ENCODE measurements around the gene NEU2. TPM values are rescaled to one million over a fixed set of nuclear protein-coding genes. Genes with fewer than 3 reads are reported as not detected.

Gene NEU2
- total and polyA plus RNA-seq, 10 of the 15 experiments (the other 5 are each of a cell fraction or from before 2014, with no cell fraction given) = not detected

DNA sequence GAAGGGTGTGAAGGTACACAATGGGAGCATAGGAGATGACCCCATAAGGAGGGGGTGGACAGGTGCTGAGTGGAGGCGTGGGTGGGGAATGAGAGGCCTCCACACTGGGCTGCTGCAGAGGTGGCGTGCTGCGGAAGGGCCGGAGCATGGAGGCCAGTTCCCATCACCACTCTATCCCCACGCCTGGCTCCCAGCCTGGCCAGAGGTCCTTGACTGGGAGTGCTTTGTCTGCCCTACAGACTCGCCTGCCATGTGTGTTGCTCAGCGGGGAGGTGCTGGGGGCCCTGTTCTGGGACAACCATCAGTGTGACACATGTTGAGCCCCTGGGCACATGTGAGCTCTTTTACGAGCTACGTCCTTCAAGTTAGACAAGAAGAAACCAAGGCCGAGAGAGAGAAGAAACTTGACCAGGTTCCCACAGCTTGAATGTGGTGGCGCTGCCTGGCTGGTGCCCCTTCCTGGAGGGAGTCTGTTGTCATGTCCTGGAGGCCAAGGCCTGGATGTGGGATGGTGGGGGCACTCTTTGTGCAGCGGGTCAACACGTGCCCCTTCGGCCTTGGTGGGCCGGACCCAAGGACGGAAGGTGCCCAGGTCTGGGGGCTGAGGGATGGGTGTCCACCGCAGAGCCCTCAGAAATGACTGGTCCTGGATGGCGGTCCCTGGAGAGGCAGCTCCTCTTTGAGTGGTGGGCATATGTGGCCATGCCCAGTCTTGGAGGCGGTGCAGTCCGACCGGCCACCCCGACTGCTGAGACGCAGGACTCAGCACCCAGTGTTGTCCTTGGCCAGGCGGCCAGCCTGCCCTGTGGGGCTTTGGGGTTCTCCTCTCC, 26.5 kb downstream of the NEU2 start:
- Histone ChIP-seq H3K4me1 (ENCODE audit: control insufficient read depth, insufficient read depth, low read length) (peaks cover 24% of the 10 kb centered on the region), H2AFZ (ENCODE audit: control insufficient read depth, low read depth, low read length) (no peak overlapping the region), H3K9ac (ENCODE audit: control insufficient read depth, insufficient read depth, low read length) (peak overlapping the region; percentile 91), H3K4me2 (ENCODE audit: control insufficient read depth, insufficient read depth) (peak overlapping the region; percentile 98), H4K20me1 (ENCODE audit: control insufficient read depth, insufficient read depth) (no peaks in the 10 kb centered on the region), H3K9me3 (replicated peaks; ENCODE audit: control insufficient read depth, insufficient read depth, low read length) (no peaks in the 10 kb centered on the region), H3K27ac (ENCODE audit: control insufficient read depth, insufficient read depth) (peak overlapping the region; percentile 93), H3K79me2 (ENCODE audit: control insufficient read depth, insufficient read depth, low read length) (peaks cover 46% of the 10 kb centered on the region), H3K27me3 (replicated peaks in 1 of 2; ENCODE audit: control insufficient read depth in 2 of 2, insufficient read depth in 2 of 2, low read length in 1 of 2) (no peaks in the 10 kb centered on the region), H3K36me3 (ENCODE audit: control insufficient read depth in 2 of 2, insufficient read depth in 2 of 2, low read length in 1 of 2) (no peaks in the 10 kb centered on the region; a peak in 1 of 4 replicates), H3K4me3 (no peak overlapping the region)
- intact Hi-C loops (cut with micrococcal nuclease; ENCODE audit: unreplicated experiment) (no loop called here), in situ Hi-C loops (cut with MboI) (no loop called here)
- POLR2A ChIA-PET = interaction anchor here (3.1 to 9.6 kb wide), 3 partner anchors 12 to 43 kb away, joined by 23 to 271 read pairs (median 70); no protein-coding TSS in a partner anchor
- CTCF ChIA-PET = interaction anchor here (0.5 to 6.2 kb wide), 15 partner anchors 12 to 452 kb away, joined by 3 to 68 read pairs (median 6); no protein-coding TSS in a partner anchor
- DNase-seq (ENCODE audit: low read depth, low spot score) (no peak), FAIRE-seq (no peak), ATAC-seq (no peak)
- no TSS peak for BruUV-seq (replicated peaks)
- TF ChIP-seq ZNF207 (IDR thresholded peaks at IDR 0.05; ENCODE audit: borderline replicate concordance) = no peak
- TF ChIP-seq, protein P1, sequence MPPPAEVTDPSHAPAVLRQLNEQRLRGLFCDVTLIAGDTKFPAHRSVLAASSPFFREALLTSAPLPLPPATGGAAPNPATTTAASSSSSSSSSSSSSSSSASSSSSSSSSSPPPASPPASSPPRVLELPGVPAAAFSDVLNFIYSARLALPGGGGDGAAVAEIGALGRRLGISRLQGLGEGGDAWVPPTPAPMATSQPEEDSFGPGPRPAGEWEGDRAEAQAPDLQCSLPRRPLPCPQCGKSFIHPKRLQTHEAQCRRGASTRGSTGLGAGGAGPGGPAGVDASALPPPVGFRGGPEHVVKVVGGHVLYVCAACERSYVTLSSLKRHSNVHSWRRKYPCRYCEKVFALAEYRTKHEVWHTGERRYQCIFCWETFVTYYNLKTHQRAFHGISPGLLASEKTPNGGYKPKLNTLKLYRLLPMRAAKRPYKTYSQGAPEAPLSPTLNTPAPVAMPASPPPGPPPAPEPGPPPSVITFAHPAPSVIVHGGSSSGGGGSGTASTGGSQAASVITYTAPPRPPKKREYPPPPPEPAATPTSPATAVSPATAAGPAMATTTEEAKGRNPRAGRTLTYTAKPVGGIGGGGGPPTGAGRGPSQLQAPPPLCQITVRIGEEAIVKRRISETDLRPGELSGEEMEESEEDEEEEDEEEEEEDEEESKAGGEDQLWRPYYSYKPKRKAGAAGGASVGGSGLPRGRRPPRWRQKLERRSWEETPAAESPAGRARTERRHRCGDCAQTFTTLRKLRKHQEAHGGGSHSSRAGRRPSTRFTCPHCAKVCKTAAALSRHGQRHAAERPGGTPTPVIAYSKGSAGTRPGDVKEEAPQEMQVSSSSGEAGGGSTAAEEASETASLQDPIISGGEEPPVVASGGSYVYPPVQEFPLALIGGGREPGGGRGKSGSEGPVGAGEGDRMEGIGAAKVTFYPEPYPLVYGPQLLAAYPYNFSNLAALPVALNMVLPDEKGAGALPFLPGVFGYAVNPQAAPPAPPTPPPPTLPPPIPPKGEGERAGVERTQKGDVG (CRISPR knock-in tag; IDR thresholded peaks at IDR 0.05) = no peak
- 86% methylated on average over 24 of the region's 24 CpGs for WGBS (ENCODE audit: insufficient coverage, insufficient replicate concordance, low lambda C conversion rate, missing lambda C conversion rate)
- SMC1A ChIA-PET (ENCODE audit: uncharacterized antibody, unreplicated experiment) = interaction anchor here (1.0 to 13.6 kb wide), 7 partner anchors 10 to 250 kb away, joined by 3 to 351 read pairs (median 5); no protein-coding TSS in a partner anchor
- RAD21 ChIA-PET (ENCODE audit: unreplicated experiment) = interaction anchor here (1.3 to 13.5 kb wide), 6 partner anchors 22 to 299 kb away, joined by 4 to 361 read pairs (median 22); partner anchors contain the start of gene ATG16L1
